Left cardiac atrium (tissue), 4 donors: ENCODE data around the gene PLA2G4F. TPM values are rescaled to one million over a fixed set of nuclear protein-coding genes. Genes with fewer than 3 reads are reported as not detected.
"Not testable (repeated sequence)": the region's sequence is repeated elsewhere in the genome, so short reads cannot be mapped to it uniquely, and the experiment has no call there.

Experiments
- ATAC-seq, 2 donors: fragments of 200-7000 bp; cut with Tn5 transposase; one replicate each; pipeline ENCODE4 v1.9.1; 2020; ENCODE audit warnings: mild to moderate bottlenecking in 2 of 2, moderate library complexity in 2 of 2
- DNase-seq: peaks from one replicate; pipeline ENCODE4 v3.0.0-alpha.2; 2020
- intact Hi-C, 2 donors: fragments of 100-400 bp; cut with DNase I; formaldehyde crosslinking; loops; one replicate each; pipeline versions ENCODE4 v1.14.1 to v1.15.1; 2022 to 2023
- total RNA-seq, 2 donors: library from RNA; stranded (reverse); fragmentation: NEBNext Ultra II Directional; extraction: Animal tissue kit (Norgen Biotek cat#: 25700); gene quantifications; one replicate each; pipeline ENCODE4 v1.2.1, GENCODE V29; 2021
- donor health status: DM: no; HTN: yes; CAD: no.
- donor health status: DM: no; HTN: yes; CAD: no; lungs with severe emphysema.
- donor health status: DM: yes; HTN: yes; CAD: no.
- donor health status: Dilated cardiomyopathy.

Gene PLA2G4F
- total RNA-seq, 2 donors from 2014 or later = 1.5 TPM; not detected in 1

DNA sequence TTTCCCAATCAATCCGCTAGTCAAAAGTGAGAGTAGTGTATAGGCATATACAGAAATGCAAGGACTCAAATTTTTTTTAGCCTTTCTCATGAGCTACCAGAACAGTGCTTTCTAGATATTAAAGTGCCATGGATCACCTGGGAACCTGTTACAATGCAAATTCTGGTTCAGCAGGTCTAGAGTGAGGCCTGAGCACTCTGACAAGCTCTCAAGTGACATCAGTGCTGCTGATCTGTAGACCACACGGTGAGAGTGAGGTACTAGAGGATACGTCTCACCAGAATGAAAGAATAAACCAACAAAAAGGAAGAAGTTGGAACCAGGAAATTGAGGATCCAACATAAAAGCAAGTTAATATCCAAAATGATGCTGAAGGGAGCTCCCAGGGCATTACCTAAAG is 46.1 kb downstream of the PLA2G4F start:
- ATAC-seq (no peak), DNase-seq (no peak)
- intact Hi-C loops = no loop called here

DNA sequence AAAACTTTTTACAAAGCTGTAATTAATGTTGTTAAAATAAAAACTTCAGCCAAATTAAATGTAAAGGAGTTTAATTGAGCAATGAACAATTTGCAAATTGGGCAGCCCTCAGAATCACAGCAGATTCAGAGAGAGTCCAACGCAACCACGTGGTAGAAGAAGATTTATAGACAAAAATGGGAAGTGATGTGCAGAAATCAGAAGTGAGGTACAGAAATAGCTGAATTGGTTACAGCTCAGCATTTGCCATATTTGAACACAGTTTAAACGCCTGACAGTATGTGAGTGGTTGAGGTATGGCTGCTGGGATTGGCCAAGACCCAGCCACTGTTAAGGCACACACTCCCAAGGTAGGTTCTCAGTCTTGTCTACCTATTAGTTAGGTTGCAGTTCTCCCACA is 47.6 kb downstream of the PLA2G4F start:
- DNase-seq = no peak
- intact Hi-C loops = no loop called here
- ATAC-seq = no peak

DNA sequence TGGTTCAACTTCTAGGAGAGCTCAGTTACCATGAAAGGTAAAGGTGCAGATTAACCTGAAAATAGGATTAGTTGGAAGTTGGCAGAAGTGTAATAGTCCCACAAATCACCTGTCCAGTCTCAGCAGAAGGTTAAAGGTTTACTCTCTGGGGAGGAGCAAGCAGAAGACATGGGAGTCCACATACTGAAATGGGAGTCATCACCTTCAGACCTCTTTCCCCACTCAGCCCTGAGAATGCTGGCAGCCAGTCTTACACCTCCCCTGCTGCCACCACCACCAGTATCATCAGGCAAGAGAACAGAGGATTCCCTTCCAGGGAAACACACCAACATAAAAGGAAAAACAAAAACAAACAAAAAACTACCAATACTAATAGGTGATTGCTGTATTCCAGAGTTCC is 48.2 kb downstream of the PLA2G4F start:
- ATAC-seq (no peak), DNase-seq (no peak)
- intact Hi-C loops = no loop called here

DNA sequence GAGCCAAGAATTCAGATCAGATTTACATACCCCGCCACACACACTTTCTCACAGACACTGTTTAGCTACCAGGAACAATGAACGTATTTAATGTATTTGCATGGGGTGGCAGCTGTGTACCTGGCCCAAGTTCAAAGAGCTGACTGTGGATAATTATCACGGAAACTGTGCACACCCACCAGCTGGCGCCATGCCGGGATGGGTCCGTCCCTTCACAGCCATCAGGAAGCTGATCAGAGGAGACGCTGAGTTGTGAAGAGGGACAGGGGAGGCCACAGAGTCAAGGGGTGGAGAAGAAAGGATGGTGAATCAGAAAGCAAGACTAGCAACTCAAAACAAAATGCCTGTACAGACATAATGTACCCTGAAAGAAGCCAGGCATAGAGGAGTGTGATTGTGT is 49.0 kb downstream of the PLA2G4F start:
- ATAC-seq (no peak), DNase-seq (no peak)
- intact Hi-C loops = no loop called here

DNA sequence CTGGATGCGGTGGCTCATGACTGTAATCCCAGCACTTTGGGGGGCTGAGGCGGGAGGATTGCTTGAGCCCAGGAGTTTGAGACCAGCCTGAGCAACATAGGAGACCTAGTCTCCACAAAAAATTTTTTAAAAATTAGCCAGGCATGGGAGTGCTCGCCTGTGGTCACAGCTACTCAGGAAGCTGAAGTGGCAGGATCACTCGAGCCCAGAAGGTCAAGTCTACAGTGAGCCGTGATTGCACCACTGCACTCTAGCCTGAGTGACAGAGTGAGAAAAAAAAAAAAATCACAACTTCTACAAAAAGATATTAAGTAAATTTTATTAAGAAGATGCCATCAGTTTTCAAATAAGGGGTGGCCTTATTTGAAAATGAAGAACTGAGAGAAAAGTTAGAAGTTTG is 50.1 kb downstream of the PLA2G4F start:
- intact Hi-C loops = no loop called here
- ATAC-seq (no peak), DNase-seq (no peak)

DNA sequence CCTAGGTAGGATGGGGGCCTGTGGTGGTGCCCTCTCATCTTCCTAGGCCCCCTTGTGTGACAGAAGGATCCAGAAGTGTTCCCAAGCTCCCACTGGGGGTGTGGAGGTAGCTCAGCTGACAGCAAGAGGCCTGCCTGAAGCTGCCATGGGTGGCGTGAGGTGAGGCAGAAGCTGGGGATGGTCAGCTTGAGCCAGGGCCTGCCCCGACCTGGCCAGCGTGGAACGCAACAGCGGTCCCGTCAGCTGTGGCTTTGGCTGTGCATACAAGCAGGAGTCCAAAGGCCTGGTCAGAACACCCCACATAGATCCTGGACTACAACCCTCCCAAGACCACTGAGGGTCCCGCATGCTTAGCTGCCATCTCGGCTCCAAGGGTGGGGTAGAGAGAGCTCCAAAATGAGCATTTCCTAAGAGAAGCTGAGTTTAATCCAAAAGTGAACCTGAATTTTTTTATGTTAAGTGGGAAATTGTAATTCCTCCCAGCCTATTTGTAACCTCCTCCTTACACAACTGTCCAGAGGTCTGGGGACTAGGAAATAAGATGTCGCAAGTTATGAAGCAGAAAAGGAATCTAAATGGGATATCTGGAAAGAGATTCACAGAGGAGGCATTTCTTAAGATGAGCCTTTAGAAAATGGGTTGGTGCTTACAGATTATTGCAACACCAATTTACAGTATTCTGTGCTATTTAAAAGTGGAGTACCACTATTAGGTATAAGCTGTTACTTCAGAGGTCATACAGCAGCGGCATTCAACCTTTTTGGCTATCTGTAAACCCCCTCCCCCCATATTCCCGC is 52.1 kb downstream of the PLA2G4F start:
- intact Hi-C loops = no loop called here
- DNase-seq = no peak
- ATAC-seq = no peak

DNA sequence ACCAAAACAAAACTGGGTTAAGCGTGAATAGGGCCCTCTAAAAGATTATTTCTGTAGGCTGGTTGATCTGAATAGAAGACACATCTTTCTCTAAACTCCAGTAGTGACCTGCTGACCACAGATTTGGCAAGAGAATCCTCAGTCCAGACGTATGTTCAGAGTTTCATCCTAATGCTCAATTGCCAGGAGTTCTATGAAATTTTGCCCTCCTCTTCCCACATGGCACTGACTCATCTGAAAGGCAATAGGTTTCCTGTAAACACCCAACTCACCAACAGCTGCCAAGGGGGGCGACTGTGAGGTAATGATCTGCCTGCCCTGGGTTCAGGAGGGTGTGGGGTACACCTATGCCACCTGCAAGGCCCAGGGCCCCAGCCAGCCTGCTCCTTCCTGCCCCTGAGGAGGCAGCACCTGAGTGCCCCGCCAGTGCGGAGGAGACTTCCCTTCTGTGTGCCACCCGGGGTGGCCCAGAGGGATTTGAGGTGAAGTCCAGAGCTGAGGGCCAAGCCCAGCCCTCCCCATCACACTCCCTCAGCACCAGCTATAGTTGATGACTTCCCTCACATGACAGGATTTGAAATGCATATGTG is 53.7 kb downstream of the PLA2G4F start:
- intact Hi-C loops = no loop called here
- ATAC-seq = peak in 1 of 2 donors; percentile 47
- DNase-seq = no peak

DNA sequence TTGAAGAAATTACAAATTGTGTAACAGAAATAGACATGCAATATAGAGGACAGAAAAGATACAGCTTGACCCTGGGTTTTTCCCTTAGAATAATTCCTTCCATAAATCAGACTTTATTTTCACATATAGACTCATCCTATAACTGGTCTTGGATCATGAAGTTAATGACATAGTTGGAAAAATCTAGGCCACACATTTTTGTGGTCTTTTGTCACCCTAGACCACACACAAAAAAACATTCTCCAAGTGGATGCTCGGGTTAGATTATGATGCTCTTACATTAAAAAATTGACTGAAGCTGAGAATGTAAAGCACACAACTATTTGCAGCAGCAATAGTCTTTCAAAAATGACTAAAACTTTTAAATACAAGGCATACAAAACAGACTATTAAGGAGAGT is 54.6 kb downstream of the PLA2G4F start:
- intact Hi-C loops = no loop called here
- ATAC-seq (no peak), DNase-seq (no peak)

DNA sequence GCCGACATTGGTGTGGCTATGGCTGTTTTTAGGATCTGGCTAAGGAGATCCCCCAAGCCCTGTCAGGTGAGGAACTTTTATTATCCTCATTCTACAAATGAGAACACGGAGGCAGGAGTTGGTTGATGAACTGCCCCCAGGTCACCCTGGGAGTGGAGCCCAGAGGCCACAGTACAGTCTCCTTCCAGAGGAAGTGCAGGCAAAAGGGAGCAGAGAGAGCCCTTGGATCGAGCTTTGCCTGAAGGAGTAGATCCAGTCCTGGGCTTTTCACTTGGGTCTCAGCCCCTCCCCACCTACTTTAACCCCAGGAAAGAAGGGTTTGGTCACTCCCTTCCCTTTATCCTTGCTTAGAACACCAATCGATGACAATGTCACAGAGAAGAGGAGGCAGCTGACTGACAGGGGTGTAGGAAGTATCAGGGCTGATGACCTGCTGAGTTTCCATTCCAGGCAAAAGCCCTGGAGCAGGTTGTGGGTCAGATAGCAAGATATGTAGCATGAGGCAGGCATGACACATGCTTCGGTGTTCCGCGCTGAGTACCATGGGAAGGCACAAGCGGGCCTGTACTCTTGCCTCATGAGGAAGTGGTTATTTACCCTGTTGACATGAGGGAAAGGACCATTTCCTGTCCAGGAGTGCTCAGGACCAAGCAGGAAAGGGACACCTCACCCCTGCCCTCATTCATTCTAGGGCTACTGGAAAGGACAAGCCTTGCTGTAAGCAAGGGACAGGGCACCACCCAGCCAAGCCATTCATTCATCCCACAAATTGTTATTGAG is 56.2 kb downstream of the PLA2G4F start:
- intact Hi-C loops = no loop called here
- DNase-seq (no peak), ATAC-seq (no peak)

DNA sequence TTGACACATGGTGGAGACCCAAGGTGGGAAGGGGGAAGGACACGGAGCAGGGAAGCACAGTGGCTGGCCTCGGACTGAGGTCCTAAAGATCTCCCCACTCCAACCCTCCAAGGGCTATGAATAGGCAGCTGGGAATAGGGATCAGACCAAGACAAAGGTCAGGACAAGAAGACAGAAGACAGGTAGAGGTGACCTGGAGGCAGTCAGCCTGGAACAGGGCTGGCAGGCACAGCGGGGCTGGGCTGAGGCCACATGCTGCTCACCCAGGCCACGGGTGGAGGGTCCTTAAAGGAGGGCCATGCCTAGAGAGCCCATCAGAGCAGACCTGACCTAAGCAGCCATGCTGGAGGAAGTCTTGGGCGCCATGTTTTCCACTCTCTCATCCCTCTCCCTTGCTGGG is 59.4 kb downstream of the PLA2G4F start:
- intact Hi-C loops = no loop called here
- ATAC-seq = no peak
- DNase-seq = no peak

DNA sequence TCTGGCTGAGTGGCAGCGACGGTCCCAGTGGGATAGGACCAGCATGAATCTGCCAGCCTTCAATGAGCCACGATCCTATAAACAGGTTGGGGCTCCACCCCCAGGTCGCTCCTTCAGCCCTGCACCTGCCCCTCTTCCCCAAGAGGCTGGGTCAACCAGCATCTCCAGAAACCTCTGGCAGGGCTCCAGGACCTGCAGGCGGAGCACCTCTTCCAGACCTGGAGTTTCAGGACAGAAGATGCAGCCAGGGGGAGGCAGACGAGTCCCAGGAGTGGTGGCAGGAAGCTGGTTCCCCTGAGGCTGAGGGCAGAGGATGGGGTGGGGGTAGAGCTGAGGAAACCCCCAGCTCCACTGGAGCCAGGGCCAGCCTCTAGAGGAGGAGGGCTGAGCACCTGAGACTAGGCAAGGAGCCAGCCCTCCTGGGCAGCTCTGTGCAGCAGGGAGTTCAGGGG is 61.9 kb downstream of the PLA2G4F start, which contains the start of gene PLA2G4D:
PLA2G4D (minus strand) TSS at position 51 of the 452 bp plus-strand sequence. CDS start 103 bp downstream, outside the sequence.
- DNase-seq (no peak), ATAC-seq (no peak)
- intact Hi-C loops = no loop called here

DNA sequence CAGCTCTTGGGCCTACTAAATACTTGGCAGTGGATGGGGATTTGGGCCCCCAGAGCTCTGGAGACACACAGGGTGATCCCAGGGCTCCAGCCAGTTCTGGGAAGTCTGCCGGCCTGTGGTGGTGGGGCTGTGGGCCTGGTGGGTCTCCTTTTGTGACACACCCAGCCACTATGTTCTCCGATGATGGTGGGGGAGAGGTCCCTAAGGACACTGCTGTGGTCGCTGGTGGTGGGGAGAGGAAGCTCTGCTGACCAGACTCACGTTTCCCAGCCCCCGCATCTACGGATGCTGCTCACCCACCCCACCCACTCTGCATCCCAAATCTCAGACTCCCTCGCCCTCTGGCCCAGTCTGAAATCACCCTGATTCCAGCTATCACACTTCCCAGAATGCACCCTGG is 62.5 kb downstream of the PLA2G4F start:
- no peak for ATAC-seq
- intact Hi-C loops = no loop called here
- DNase-seq = no peak

DNA sequence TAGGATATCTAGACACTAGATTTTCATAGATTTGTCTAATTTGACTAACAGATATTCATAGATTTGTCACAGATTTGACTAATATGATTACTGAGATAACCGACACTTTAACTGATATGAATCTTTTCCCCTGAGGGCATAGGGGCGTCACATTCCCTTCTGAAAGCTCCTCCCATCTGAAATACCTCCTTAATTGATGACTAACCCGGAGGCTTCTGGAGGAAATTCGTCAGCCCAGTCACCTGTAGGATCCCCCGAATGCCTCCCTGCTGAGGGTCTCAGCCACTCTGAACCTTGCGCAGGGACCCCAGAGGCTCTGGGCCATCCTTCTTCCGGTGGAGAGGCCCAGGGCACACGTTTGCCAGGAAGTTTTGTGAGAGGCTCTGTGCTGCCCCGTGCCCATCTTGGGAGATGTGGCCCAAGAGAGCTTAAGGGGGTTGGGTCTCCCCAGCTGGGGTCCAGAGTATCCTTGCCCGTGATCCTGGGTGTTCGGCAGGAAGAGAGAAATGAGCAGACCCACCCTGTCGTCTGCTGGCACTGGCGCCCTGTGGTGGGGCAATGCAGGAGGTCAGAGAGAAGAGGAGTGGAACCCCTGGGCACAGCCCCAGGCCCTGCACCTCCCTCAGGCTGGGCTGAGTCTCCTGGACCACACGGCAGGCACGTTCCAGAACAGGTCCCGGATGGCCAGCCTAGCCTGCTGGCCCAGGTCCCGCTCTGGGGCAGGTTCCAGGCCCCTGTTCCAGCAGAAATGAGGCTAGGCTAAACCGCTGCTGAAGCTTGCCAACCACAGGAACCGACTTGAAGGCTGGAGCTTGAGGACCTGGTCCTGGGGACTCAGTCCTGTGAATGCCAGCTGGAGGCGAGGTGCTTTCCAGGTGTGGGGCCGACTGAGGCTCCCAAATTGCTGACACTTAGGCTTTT is 63.8 kb downstream of the PLA2G4F start:
- intact Hi-C loops = no loop called here
- ATAC-seq (peak; percentile 36 to 74), DNase-seq (no peak)

DNA sequence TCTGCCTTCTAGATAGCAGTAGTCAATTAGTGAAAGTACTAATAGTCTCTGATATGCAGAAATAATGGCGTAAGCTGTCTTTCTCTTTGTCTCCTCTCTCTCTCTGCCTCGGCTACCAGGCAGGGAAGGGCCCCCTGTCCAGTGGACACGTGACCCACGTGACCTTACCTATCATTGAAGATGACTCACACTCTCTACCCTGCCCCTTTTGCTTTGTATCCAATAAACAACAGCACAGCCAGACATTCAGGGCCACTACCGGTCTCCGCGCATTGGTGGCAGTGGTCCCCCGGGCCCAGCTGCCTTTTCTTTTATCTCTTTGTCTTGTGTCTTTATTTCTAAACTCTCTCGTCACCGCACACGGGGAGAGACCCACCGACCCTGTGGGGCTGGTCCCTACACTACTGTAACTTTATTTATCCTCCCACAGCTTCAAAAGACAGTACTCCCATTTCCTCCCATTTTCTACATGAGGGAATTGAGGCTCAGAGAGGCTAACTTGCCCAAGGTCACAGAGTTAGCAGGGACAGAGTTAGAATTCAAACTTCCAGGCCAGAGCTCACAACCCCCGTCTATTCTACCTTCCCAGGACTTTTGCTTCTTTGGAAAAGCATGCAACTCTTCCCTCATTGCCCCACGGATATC is 64.6 kb downstream of the PLA2G4F start:
- DNase-seq, ATAC-seq, intact Hi-C loops: not testable (repeated sequence)

DNA sequence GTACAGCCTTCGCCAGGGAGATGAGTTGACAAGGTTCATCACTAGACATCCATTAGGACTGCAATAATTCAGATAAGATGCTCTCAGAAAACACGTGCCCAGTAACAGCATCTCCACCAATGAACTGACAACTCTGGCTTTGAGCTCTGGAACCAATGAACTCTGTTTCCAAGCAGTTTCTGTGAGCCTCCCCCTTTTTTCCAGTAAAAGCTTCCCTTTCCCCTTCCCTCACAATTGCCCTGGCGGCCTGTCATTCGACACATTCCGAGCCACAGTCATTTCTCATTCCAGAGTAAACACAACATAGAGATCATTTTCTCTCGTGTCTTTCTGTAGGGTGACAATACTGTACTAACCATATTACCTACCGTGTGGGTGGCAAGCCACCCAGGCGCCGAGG is 65.7 kb downstream of the PLA2G4F start:
- DNase-seq = no peak
- ATAC-seq = no peak
- intact Hi-C loops = no loop called here

DNA sequence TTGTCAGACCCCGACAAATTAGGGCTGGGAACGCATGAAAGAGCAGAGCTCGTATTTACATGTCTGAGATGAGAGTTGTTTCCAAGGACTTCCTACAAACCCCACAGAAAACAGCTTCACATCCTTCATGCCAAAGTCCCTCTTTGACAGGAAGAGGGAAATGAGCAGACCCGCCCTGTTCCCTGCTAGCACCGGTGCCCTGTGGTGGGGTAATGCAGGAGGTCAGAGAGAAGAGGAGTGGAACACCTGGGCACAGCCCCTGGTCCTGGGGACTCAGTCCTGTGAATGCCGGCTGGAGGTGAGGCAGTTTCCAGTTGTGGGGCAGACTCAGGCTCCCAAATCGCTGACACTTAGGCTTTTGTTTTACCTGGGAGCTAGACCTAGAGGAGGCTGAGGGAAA is 66.1 kb downstream of the PLA2G4F start:
- ATAC-seq = no peak
- no peak for DNase-seq
- intact Hi-C loops = no loop called here

DNA sequence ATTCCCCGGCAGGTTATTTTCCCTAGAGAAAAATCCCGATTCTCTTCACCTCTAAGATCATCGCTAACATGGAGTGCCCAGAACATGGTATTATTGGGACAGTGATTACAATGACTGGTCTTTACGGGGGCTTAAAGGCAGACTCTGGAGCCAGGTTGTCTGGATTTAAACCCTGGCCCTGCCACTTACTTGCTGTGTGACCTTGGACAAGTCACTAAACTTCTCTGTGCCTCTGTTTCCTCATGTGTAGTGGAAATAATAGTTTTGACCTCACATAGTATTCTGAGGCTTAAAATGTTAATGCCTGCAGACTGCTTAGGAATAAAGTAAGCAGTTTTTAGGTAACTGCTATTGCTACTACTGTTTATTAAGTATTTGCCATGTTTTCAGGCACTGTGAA is 66.5 kb downstream of the PLA2G4F start:
- intact Hi-C loops = no loop called here
- ATAC-seq = no peak

More for the DNA sequence above, 66.5 kb downstream of the PLA2G4F start:
- no peak for DNase-seq
